Panc1 (cell line): ENCODE results near the gene PDE1C. TPM values are rescaled to one million over a fixed set of nuclear protein-coding genes. Genes with fewer than 3 reads are reported as not detected.

Source experiments
- ATAC-seq: fragments of 200-7000 bp; cut with Tn5 transposase; 2 replicates; pipeline ENCODE4 v1.9.1; 2020; ENCODE audit warnings: mild to moderate bottlenecking, moderate library complexity
- BruUV-seq: library from RNA; stranded (reverse); fragments of 400-500 nt; replicated peaks from 2 replicates; lab custom pipeline; 2021; lab: Mats Ljungman, UMichigan
- CTCF ChIA-PET: fragments of 300-600 bp; sonication (Branson Sonifier 250); formaldehyde crosslinking; loops from one replicate; lab custom pipeline; 2022; ENCODE audit warnings: antibody characterized with exemption; lab: Charles Lee
- POLR2A ChIA-PET: fragments of 300-600 bp; sonication (Branson Sonifier 250); formaldehyde crosslinking; loops from one replicate; lab custom pipeline; 2022; ENCODE audit warnings: antibody characterized with exemption; lab: Charles Lee
- DNase-seq: peaks from one replicate; pipeline ENCODE4 v3.0.0-alpha.2; 2010; ENCODE audit warnings: low read depth, low spot score
- H3K27ac ChIP-seq: 2 replicates; pipeline ENCODE4 v1.5.1; 2011; ENCODE audit warnings: mild to moderate bottlenecking, low read length, inconsistent platforms
- H3K27me3 ChIP-seq: fragments of 200-500 bp; sonication (Bioruptor generic); 2 replicates; pipeline ENCODE4 v1.6.0; 2014; ENCODE audit warnings: low read length, inconsistent platforms; ENCODE audit not compliant: control insufficient read depth, insufficient read depth
- H3K36me3 ChIP-seq: fragments of 200-500 bp; sonication (Bioruptor generic); 2 replicates; pipeline ENCODE4 v1.5.1; 2014; ENCODE audit warnings: inconsistent platforms, mild to moderate bottlenecking, low read length, moderate library complexity; ENCODE audit not compliant: control insufficient read depth, insufficient read depth
- H3K4me1 ChIP-seq: 2 replicates; pipeline ENCODE4 v1.5.1; 2011; ENCODE audit warnings: inconsistent platforms, mild to moderate bottlenecking, low read length, moderate library complexity; ENCODE audit not compliant: control insufficient read depth, insufficient read depth
- H3K4me3 ChIP-seq, 2 experiments: 2 replicates each; pipeline ENCODE4 v1.5.1; 2011 to 2012; ENCODE audit warnings: low read depth in 2 of 2, low read length in 2 of 2, mild to moderate bottlenecking in 2 of 2, inconsistent platforms in 1 of 2, moderate library complexity in 1 of 2
- H3K9me3 ChIP-seq: fragments of 200-500 bp; sonication (Bioruptor generic); 2 replicates; pipeline ENCODE4 v1.5.1; 2014; ENCODE audit warnings: low read depth, mild to moderate bottlenecking, inconsistent platforms, low read length, moderate library complexity; ENCODE audit not compliant: control insufficient read depth, insufficient read depth
- POLR2AphosphoS5 ChIP-seq: IDR thresholded peaks from 2 replicates; pipeline ENCODE4 v1.6.1; 2012; ENCODE audit warnings: mild to moderate bottlenecking, low read depth, low read length, moderate library complexity
- SIN3A ChIP-seq: IDR thresholded peaks from 2 replicates; pipeline ENCODE4 v1.6.1; 2012; ENCODE audit warnings: low read depth, mild to moderate bottlenecking, low read length, moderate library complexity, borderline replicate concordance; ENCODE audit not compliant: insufficient read depth
- TCF7L2 ChIP-seq: IDR thresholded peaks from 2 replicates; pipeline ENCODE4 v1.6.1; 2011; ENCODE audit warnings: mild to moderate bottlenecking, low read depth, low read length, inconsistent platforms
- in situ Hi-C: cut with HindIII; loops from 2 replicates; pipeline ENCODE4 v1.10.0; 2016; ENCODE audit warnings: low sequenced_read_pairs, low pct_unique_long_range_greater_than_20kb
- intact Hi-C: fragments of 100-400 bp; cut with micrococcal nuclease; formaldehyde crosslinking; loops from one replicate; pipeline ENCODE4 v1.10.0; 2022; ENCODE audit not compliant: unreplicated experiment
- total RNA-seq: library from RNA; stranded (reverse); gene quantifications from one replicate; pipeline ENCODE4 v1.2.1, GENCODE V29; 2021; ENCODE audit not compliant: unreplicated experiment
- TF ChIP-seq, protein P1 (sequence below): fragments of 450-650 bp; IDR thresholded peaks from 2 replicates; pipeline ENCODE4 v1.5.1; 2017; ENCODE audit warnings: mild to moderate bottlenecking
- TF ChIP-seq, protein P2 (sequence below), 2 experiments: IDR thresholded peaks; 2 replicates each; pipeline ENCODE4 v1.6.1; 2011 to 2012; ENCODE audit warnings: low read depth in 2 of 2, control low read depth in 1 of 2, low read length in 1 of 2, mild to moderate bottlenecking in 1 of 2, moderate library complexity in 1 of 2; ENCODE audit not compliant: insufficient read depth in 1 of 2

The PDE1C gene
- total RNA-seq, 1 experiment from 2014 or later, result not detected

GRCh38 chr7:31710171-31710570 is 360.0 kb downstream of the PDE1C start:
- in situ Hi-C loops, result no loop called here
- TF ChIP-seq POLR2AphosphoS5, result no peak
- POLR2A ChIA-PET, result no interaction called here

GRCh38 chr7:31707089-31707488 is 363.1 kb downstream of the PDE1C start:
- Histone ChIP-seq H3K4me3 (no peak overlapping the region), H3K36me3 (no peaks in the 10 kb centered on the region), H3K27me3 (0 out of 2 replicates have a peak, but pooled peaks cover 3% of the 10 kb centered on the region), H3K4me1 (no peaks in the 10 kb centered on the region), H3K9me3 (no peaks in the 10 kb centered on the region), H3K27ac (no peak overlapping the region)
- CTCF ChIA-PET, result no interaction called here
- POLR2A ChIA-PET, result no interaction called here
- ATAC-seq (no peak), DNase-seq (no peak)
- intact Hi-C loops, result no loop called here
- in situ Hi-C loops, result no loop called here
- BruUV-seq, result no TSS peak
- TF ChIP-seq, protein P1, sequence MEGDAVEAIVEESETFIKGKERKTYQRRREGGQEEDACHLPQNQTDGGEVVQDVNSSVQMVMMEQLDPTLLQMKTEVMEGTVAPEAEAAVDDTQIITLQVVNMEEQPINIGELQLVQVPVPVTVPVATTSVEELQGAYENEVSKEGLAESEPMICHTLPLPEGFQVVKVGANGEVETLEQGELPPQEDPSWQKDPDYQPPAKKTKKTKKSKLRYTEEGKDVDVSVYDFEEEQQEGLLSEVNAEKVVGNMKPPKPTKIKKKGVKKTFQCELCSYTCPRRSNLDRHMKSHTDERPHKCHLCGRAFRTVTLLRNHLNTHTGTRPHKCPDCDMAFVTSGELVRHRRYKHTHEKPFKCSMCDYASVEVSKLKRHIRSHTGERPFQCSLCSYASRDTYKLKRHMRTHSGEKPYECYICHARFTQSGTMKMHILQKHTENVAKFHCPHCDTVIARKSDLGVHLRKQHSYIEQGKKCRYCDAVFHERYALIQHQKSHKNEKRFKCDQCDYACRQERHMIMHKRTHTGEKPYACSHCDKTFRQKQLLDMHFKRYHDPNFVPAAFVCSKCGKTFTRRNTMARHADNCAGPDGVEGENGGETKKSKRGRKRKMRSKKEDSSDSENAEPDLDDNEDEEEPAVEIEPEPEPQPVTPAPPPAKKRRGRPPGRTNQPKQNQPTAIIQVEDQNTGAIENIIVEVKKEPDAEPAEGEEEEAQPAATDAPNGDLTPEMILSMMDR, result no peak
- TF ChIP-seq TCF7L2 (no peak), POLR2AphosphoS5 (no peak), SIN3A (no peak)
- TF ChIP-seq, protein P2, sequence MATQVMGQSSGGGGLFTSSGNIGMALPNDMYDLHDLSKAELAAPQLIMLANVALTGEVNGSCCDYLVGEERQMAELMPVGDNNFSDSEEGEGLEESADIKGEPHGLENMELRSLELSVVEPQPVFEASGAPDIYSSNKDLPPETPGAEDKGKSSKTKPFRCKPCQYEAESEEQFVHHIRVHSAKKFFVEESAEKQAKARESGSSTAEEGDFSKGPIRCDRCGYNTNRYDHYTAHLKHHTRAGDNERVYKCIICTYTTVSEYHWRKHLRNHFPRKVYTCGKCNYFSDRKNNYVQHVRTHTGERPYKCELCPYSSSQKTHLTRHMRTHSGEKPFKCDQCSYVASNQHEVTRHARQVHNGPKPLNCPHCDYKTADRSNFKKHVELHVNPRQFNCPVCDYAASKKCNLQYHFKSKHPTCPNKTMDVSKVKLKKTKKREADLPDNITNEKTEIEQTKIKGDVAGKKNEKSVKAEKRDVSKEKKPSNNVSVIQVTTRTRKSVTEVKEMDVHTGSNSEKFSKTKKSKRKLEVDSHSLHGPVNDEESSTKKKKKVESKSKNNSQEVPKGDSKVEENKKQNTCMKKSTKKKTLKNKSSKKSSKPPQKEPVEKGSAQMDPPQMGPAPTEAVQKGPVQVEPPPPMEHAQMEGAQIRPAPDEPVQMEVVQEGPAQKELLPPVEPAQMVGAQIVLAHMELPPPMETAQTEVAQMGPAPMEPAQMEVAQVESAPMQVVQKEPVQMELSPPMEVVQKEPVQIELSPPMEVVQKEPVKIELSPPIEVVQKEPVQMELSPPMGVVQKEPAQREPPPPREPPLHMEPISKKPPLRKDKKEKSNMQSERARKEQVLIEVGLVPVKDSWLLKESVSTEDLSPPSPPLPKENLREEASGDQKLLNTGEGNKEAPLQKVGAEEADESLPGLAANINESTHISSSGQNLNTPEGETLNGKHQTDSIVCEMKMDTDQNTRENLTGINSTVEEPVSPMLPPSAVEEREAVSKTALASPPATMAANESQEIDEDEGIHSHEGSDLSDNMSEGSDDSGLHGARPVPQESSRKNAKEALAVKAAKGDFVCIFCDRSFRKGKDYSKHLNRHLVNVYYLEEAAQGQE (IDR thresholded peaks at IDR 0.05; ENCODE audit: insufficient read depth in 1 of 2, low read depth in 2 of 2, low read length in 1 of 2), result no peak

More at GRCh38 chr7:31710171-31710570, 360.0 kb downstream of the PDE1C start:
- Histone ChIP-seq H3K9me3 (no peaks in the 10 kb centered on the region), H3K4me1 (no peaks in the 10 kb centered on the region), H3K4me3 (no peak overlapping the region), H3K27ac (no peak overlapping the region), H3K27me3 (0 out of 2 replicates have a peak, but pooled peaks cover 3% of the 10 kb centered on the region), H3K36me3 (no peaks in the 10 kb centered on the region)
- intact Hi-C loops, result no loop called here
- ATAC-seq, result no peak
- no TSS peak for BruUV-seq
- CTCF ChIA-PET, result no interaction called here
- no peak for DNase-seq

DNA sequence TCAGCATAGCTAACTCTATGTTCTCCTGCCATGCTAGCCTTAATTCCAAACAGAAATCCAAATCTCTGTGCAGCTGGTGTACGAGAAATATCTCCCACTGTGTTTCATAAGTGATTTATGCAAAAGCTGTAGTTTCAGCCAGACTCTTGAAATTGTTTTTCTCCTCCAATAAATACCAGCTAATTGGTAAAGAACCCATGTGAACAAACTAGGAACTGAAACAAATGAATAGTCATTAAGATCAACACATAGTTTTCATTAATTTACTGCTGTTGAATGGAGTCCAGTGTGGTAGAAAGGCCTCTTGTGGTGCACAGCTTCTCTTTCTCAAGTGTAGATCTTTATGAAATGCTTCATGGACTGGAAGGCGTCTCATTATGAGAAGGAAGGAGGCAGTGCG is 364.8 kb downstream of the PDE1C start:
- H3K27me3 ChIP-seq, result 0 out of 2 replicates have a peak, but pooled peaks cover 3% of the 10 kb centered on the region
- BruUV-seq, result no TSS peak
- no peak for DNase-seq
- no peaks in the 10 kb centered on the region for H3K9me3 ChIP-seq
- ChIA-PET POLR2A (no interaction called here), CTCF (no interaction called here)
- no peak overlapping the region for H3K27ac ChIP-seq
- in situ Hi-C loops (no loop called here), intact Hi-C loops (no loop called here)
- no peaks in the 10 kb centered on the region for H3K4me1 ChIP-seq
- H3K4me3 ChIP-seq, result no peak overlapping the region
- ATAC-seq, result no peak
- TF ChIP-seq, protein P1, result no peak
- TF ChIP-seq TCF7L2 (no peak), SIN3A (no peak), POLR2AphosphoS5 (no peak)
- TF ChIP-seq, protein P2 (IDR thresholded peaks at IDR 0.05; ENCODE audit: insufficient read depth in 1 of 2, low read depth in 2 of 2, low read length in 1 of 2), result no peak
- no peaks in the 10 kb centered on the region for H3K36me3 ChIP-seq
